GM23338 (cell line): ENCODE data around the gene WWOX. TPM values are rescaled to one million over a fixed set of nuclear protein-coding genes. Genes with fewer than 3 reads are reported as not detected.

Experiments
- ATAC-seq: fragments of 200-7000 bp; cut with Tn5 transposase; 3 replicates; pipeline ENCODE4 v1.9.1; 2020
- DNase-seq: peaks from one replicate; pipeline ENCODE4 v3.0.0-alpha.2; 2015; ENCODE audit warnings: low spot score
- H2AFZ ChIP-seq: fragments of 200-600 bp; sonication (generic); 2 replicates; pipeline ENCODE4 v1.8.0; 2016; ENCODE audit warnings: antibody characterized with exemption, mild to moderate bottlenecking, moderate library complexity
- H3F3A ChIP-seq: fragments of 200-600 bp; sonication (generic); replicated peaks from 2 replicates; pipeline ENCODE4 v1.8.0; 2017; ENCODE audit warnings: antibody characterized with exemption, mixed run types, low read depth
- H3K27ac ChIP-seq: fragments of 200-600 bp; sonication (generic); 2 replicates; pipeline ENCODE4 v1.6.1; 2016; ENCODE audit warnings: low read depth
- H3K27me3 ChIP-seq: fragments of 200-600 bp; sonication (generic); 2 replicates; pipeline ENCODE4 v1.8.0; 2016; ENCODE audit warnings: mild to moderate bottlenecking, mixed run types, moderate library complexity; ENCODE audit not compliant: insufficient read depth
- H3K36me3 ChIP-seq: fragments of 200-600 bp; sonication (generic); 2 replicates; pipeline ENCODE4 v1.8.0; 2016; ENCODE audit warnings: mild to moderate bottlenecking; ENCODE audit not compliant: insufficient read depth
- H3K4me1 ChIP-seq: fragments of 200-600 bp; sonication (generic); 2 replicates; pipeline ENCODE4 v1.8.0; 2016; ENCODE audit warnings: mild to moderate bottlenecking, moderate library complexity; ENCODE audit not compliant: insufficient read depth
- H3K4me2 ChIP-seq: fragments of 200-600 bp; sonication (generic); 2 replicates; pipeline ENCODE4 v1.7.1; 2017; ENCODE audit warnings: mixed run types
- H3K4me3 ChIP-seq: fragments of 200-600 bp; sonication (generic); 2 replicates; pipeline ENCODE4 v1.6.1; 2016; ENCODE audit warnings: mixed run types
- H3K79me2 ChIP-seq: fragments of 200-600 bp; sonication (generic); replicated peaks from 2 replicates; pipeline ENCODE4 v1.8.0; 2017; ENCODE audit warnings: mild to moderate bottlenecking; ENCODE audit not compliant: insufficient read depth
- H3K9me2 ChIP-seq: fragments of 200-600 bp; sonication (generic); 2 replicates; pipeline ENCODE4 v1.8.0; 2017; ENCODE audit not compliant: insufficient read depth
- H4K20me1 ChIP-seq: fragments of 200-600 bp; sonication (generic); replicated peaks from 2 replicates; pipeline ENCODE4 v1.8.0; 2017; ENCODE audit warnings: mild to moderate bottlenecking; ENCODE audit not compliant: insufficient read depth
- H3K27ac Mint-ChIP-seq: 2 replicates; pipeline ENCODE4 v1.8.0; 2020; ENCODE audit warnings: inconsistent platforms, mild to moderate bottlenecking, moderate library complexity, mixed read lengths
- H3K27me3 Mint-ChIP-seq: 3 replicates; pipeline ENCODE4 v1.8.0; 2022; ENCODE audit warnings: low read depth, mild to moderate bottlenecking, moderate library complexity, mixed read lengths, inconsistent platforms; ENCODE audit not compliant: insufficient read depth, poor library complexity
- H3K36me3 Mint-ChIP-seq: 3 replicates; pipeline ENCODE4 v1.8.0; 2021; ENCODE audit warnings: low read depth, mild to moderate bottlenecking, inconsistent platforms, moderate library complexity, mixed read lengths
- H3K4me1 Mint-ChIP-seq: 3 replicates; pipeline ENCODE4 v1.8.0; 2020; ENCODE audit warnings: mild to moderate bottlenecking, inconsistent platforms, mixed read lengths
- H3K4me3 Mint-ChIP-seq: 3 replicates; pipeline ENCODE4 v1.8.0; 2021; ENCODE audit warnings: moderate library complexity, mild to moderate bottlenecking, inconsistent platforms, mixed read lengths
- H3K9me3 Mint-ChIP-seq: 3 replicates; pipeline ENCODE4 v1.8.0; 2020; ENCODE audit warnings: moderate library complexity, mild to moderate bottlenecking, inconsistent platforms, mixed read lengths
- CREB1 ChIP-seq: fragments of 250-450 bp; sonication (Bioruptor Pico); IDR thresholded peaks from 2 replicates; pipeline ENCODE4 v1.5.0; 2020; ENCODE audit warnings: low read depth, mild to moderate bottlenecking, moderate library complexity
- ETS1 ChIP-seq: IDR thresholded peaks from 2 replicates; pipeline ENCODE4 v1.6.1; 2016; ENCODE audit warnings: antibody characterized with exemption
- EZH2 ChIP-seq: fragments of 200-600 bp; sonication (generic); IDR thresholded peaks from one replicate; pipeline ENCODE4 v1.8.0; 2017; ENCODE audit warnings: antibody characterized with exemption, mild to moderate bottlenecking, low read depth; ENCODE audit not compliant: unreplicated experiment
- JUNB ChIP-seq: IDR thresholded peaks from one replicate; pipeline ENCODE4 v1.6.1; 2016; ENCODE audit warnings: antibody characterized with exemption; ENCODE audit not compliant: unreplicated experiment
- NANOG ChIP-seq: IDR thresholded peaks from 2 replicates; pipeline ENCODE4 v1.6.1; 2016; ENCODE audit warnings: antibody characterized with exemption, borderline replicate concordance
- POLR2AphosphoS5 ChIP-seq: IDR thresholded peaks from 2 replicates; pipeline ENCODE4 v1.6.1; 2016; ENCODE audit warnings: antibody characterized with exemption, low read depth
- REST ChIP-seq: IDR thresholded peaks from one replicate; pipeline ENCODE4 v1.6.1; 2018; ENCODE audit warnings: antibody characterized with exemption; ENCODE audit not compliant: unreplicated experiment
- STAT1 ChIP-seq: IDR thresholded peaks from one replicate; pipeline ENCODE4 v1.6.1; 2016; ENCODE audit warnings: antibody characterized with exemption; ENCODE audit not compliant: unreplicated experiment
- ZNF114 ChIP-seq: fragments of 250-450 bp; sonication (Bioruptor Pico); IDR thresholded peaks from 2 replicates; pipeline ENCODE4 v1.5.0; 2020; ENCODE audit warnings: mild to moderate bottlenecking, moderate library complexity
- ZNF331 ChIP-seq: fragments of 250-450 bp; sonication (Bioruptor Pico); IDR thresholded peaks from 2 replicates; pipeline ENCODE4 v1.5.0; 2020; ENCODE audit warnings: low read depth, mild to moderate bottlenecking, moderate library complexity
- ZNF462 ChIP-seq: fragments of 250-450 bp; sonication (Bioruptor Pico); IDR thresholded peaks from 2 replicates; pipeline ENCODE4 v1.5.0; 2020; ENCODE audit warnings: mild to moderate bottlenecking, moderate library complexity
- polyA plus RNA-seq: library from polyadenylated mRNA; unstranded; fragments of >200 nt; fragmentation: Nextera tagmentation; extraction: Ambion mirVana; gene quantifications from 2 replicates; pipeline ENCODE4 v1.2.1, GENCODE V29; 2016
- total RNA-seq: library from RNA; depleted of rRNA; stranded (reverse); fragments of >200 nt; shearing (Covaris generic); gene quantifications from 2 replicates; pipeline ENCODE4 v1.2.3, GENCODE V29; 2014

WWOX gene
- total and polyA plus RNA-seq, 2 experiments from 2014 or later = 10.0 to 19.3 TPM

- TF ChIP-seq ZNF331 = no peak
- TF ChIP-seq ZNF114 (CRISPR knock-in tag) = no peak
- no peak for TF ChIP-seq ETS1
- TF ChIP-seq REST = no peak
- no peak for TF ChIP-seq STAT1
- TF ChIP-seq JUNB = no peak
- TF ChIP-seq CREB1 (CRISPR knock-in tag) = no peak
- no peak for TF ChIP-seq POLR2AphosphoS5
- TF ChIP-seq NANOG = no peak
- no peak for TF ChIP-seq EZH2
Measured at GRCh38 chr16:78760611-78761010, 661.2 kb downstream of the WWOX start (continued).

GRCh38 chr16:78761427-78761826, 662.0 kb downstream of the WWOX start:
- peaks cover 3% of the 10 kb centered on the region; the same call in 1 of the 2 replicates for H3K9me2 ChIP-seq
- Mint-ChIP-seq H3K27ac (no peak overlapping the region), H3K36me3 (no peaks in the 10 kb centered on the region), H3K4me3 (no peak overlapping the region), H3K27me3 (peaks cover 3% of the 10 kb centered on the region), H3K4me1 (peaks cover 4% of the 10 kb centered on the region; the same call in 1 of the 3 replicates), H3K9me3 (no peaks in the 10 kb centered on the region; the same call in 2 of the 3 replicates)
- DNase-seq = no peak
- no peaks in the 10 kb centered on the region for H3F3A ChIP-seq
- ATAC-seq = no peak
- no peak overlapping the region for H3K27ac ChIP-seq
- H3K4me2 ChIP-seq = no peak overlapping the region
- no peak overlapping the region for H2AFZ ChIP-seq
- H3K27me3 ChIP-seq = no peaks in the 10 kb centered on the region
- no peaks in the 10 kb centered on the region for H3K79me2 ChIP-seq
- H3K4me3 ChIP-seq = no peak overlapping the region
- no peaks in the 10 kb centered on the region for H4K20me1 ChIP-seq
- H3K36me3 ChIP-seq = no peaks in the 10 kb centered on the region
- 0 out of 2 replicates have a peak, but pooled peaks cover 5% of the 10 kb centered on the region for H3K4me1 ChIP-seq
- TF ChIP-seq REST (no peak), EZH2 (no peak), CREB1 (CRISPR knock-in tag) (no peak), ZNF114 (CRISPR knock-in tag) (no peak), ZNF462 (CRISPR knock-in tag) (no peak), STAT1 (no peak)
